OCI-LY1 (cell line): Measurements from ENCODE around the gene RIOK3.

ENCODE experiments used
- EZH2 ChIP-seq: fragments of 200-600 bp; sonication (generic), shearing (Covaris generic); IDR thresholded peaks from 2 replicates; pipeline ENCODE4 v1.8.0; 2017; ENCODE audit warnings: borderline replicate concordance, mixed run types, mild to moderate bottlenecking, antibody characterized with exemption, low read length, moderate library complexity, mixed read lengths
- TF ChIP-seq, protein P1 (sequence below): fragments of 200-600 bp; sonication (generic), shearing (Covaris generic); IDR thresholded peaks from 2 replicates; pipeline ENCODE4 v1.5.1; 2017; ENCODE audit warnings: mild to moderate bottlenecking, antibody characterized with exemption, low read length, moderate library complexity, mixed read lengths

DNA sequence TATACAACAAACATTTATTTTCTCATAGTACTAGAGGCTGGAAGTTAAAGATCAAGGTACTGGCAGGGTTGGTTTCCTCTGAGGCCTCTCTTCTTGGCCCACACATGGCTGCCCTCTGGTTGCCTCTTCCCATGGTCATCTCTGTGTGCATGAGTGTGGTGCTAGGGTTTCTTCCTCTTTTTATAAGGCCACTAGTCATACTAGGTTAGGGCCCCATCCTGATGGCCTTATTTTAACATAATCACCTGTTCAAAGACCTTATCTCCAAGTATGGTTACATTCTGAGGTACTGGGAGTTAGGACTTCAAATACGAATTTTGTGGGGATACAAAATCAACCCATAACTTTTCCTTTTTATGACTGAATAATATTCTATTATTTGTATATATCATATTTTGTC is 4.8 kb upstream of the RIOK3 start:
- TF ChIP-seq, protein P1, sequence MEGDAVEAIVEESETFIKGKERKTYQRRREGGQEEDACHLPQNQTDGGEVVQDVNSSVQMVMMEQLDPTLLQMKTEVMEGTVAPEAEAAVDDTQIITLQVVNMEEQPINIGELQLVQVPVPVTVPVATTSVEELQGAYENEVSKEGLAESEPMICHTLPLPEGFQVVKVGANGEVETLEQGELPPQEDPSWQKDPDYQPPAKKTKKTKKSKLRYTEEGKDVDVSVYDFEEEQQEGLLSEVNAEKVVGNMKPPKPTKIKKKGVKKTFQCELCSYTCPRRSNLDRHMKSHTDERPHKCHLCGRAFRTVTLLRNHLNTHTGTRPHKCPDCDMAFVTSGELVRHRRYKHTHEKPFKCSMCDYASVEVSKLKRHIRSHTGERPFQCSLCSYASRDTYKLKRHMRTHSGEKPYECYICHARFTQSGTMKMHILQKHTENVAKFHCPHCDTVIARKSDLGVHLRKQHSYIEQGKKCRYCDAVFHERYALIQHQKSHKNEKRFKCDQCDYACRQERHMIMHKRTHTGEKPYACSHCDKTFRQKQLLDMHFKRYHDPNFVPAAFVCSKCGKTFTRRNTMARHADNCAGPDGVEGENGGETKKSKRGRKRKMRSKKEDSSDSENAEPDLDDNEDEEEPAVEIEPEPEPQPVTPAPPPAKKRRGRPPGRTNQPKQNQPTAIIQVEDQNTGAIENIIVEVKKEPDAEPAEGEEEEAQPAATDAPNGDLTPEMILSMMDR, result no peak
- no peak for TF ChIP-seq EZH2
